GM18861 (cell line): Measurements from ENCODE around the gene MRPL37.
"Not testable (repeated sequence)": the region's sequence is repeated elsewhere in the genome, so short reads cannot be mapped to it uniquely, and the experiment has no call there.

Source experiments
- ATAC-seq: cut with Tn5 transposase; IDR thresholded peaks from one replicate; pipeline ENCODE4 v1.9.1; 2021; ENCODE audit not compliant: unreplicated experiment

Gene MRPL37

DNA sequence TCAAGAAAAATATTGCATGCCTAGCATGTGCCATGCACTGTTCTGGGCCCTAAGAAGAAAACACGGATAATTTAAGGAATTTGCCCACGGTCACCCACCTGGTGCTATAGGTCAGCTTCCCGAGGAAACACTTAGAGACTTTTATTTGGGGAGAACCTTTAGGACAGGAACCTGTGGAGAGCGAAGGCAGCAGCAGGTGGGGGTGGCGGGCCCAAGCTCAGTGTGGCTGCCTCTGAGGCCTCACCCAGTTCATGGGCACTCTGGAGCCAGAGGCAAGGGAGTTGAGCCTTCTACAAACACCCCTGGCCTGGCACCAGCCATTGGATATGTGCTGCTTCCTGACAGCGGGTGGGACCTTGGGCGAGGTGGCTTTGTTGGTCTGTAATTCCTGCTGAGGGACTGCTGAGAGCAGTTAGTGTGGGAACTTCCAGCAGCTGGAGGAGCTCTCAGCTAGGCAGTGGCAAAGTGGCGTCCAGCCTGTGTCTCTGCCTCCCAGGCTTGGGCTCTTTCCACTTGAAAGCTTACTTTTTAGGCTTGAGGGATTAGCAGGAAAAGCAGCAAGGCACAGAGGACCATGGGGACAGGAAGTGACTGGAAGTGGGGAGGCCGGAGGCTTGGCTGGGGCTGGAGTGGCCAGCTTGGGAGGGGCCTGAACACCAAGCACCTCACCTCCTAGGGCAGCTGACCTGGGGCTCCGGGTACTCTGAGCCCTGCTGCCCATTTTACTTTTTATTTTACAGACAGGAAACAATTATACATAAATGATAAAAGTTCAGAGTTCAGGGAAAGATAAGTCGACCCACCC lies 19.1 kb downstream of the MRPL37 start:
- no peak for ATAC-seq

GRCh38 chr1:54219688-54220003 lies 19.7 kb downstream of the MRPL37 start:
- no peak for ATAC-seq

- no peak for ATAC-seq
These were observed 20.2 kb downstream of the MRPL37 start for GRCh38 chr1:54220004-54220811.

GRCh38 chr1:54221113-54221834 lies 21.3 kb downstream of the MRPL37 start:
- no peak for ATAC-seq

- ATAC-seq, result no peak
These were observed 22.0 kb downstream of the MRPL37 start for GRCh38 chr1:54221867-54222484.

- ATAC-seq, result no peak
These were observed 22.7 kb downstream of the MRPL37 start for GRCh38 chr1:54222711-54223110.

DNA sequence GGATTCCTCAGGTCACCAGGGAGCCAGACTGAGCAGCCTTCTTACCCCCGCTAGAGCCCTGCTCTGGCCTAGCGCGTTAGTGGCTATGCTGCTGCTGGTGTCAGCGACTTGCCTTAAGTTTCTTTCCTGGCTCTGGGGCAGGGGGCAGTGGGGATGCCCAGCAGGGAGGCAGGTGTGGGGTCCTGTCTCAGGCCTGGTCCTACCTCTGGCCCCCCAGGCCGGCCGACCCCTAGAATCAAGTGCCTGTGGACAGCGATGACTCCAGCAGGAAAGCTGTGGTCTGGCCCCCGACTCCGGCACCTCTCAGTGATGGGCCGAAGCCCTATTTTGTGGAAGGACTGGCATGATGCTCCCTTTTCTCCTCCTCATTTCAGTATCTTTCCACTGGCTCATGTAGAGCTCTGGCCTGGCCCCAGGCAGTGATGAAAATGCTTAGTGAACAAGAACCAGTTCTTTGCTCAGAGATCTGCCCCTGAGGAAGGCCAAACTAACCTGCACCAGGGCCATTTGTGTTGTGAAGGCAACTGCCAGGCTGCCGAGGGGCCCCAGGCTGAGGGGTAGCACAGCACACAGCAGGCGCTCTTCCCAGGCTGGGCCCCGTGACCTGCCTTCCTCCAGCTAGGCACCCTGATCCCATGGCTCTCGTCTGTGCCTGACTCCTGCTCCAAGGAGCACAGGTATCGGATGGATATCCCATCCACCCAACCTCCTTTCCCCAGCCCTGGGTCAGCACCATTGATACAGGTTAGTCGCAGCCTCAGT lies 23.7 kb downstream of the MRPL37 start:
- ATAC-seq, result no peak

DNA sequence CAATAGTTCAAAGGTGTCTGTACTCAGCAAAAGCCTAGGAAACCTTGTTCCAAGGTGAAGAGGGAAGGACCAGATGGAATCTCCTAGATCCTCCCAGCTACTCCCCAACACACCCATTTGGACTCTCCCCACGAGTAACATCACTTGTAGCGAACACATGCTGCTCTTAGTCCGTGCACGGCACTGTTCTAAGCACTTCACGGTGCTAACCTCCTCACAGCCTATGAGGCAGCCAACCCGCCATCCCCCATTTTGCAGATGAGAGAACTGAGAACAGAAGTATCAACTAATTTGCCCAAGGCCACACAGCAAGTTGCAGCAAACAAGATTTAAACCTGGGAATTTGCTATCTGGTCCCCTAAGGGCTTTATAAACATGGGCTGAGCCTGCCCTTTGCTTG lies 24.3 kb downstream of the MRPL37 start:
- ATAC-seq, result no peak

GRCh38 chr1:54225378-54225777 lies 25.4 kb downstream of the MRPL37 start:
- no peak for ATAC-seq

DNA sequence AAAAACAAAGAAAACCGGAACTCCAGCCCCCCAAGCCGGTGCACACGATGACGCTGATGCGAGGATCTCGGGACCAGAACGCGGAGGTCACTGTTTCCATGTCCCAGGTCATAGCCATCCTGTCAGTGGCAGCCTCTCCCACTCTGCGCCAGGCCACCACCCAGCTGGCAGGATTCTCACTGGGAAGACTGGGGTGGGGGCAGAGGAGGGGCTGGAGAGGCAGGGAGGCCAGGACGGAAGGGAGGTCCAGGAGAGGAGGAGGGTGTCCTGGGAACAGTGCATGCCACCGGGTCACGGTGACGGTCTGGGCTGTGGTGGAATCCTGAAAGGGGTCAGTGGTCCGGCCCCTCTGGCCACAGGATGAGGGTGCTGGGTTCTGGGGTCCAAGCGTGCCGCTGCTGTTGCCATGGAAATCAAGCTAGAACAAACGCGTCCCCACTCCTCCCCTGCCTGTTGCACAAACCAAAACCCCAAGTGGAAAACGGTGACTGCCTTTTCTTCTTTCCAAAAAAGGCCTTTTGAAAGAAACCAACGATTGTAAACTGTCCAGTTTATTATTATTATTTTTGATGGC lies 26.1 kb downstream of the MRPL37 start:
- no peak for ATAC-seq

DNA sequence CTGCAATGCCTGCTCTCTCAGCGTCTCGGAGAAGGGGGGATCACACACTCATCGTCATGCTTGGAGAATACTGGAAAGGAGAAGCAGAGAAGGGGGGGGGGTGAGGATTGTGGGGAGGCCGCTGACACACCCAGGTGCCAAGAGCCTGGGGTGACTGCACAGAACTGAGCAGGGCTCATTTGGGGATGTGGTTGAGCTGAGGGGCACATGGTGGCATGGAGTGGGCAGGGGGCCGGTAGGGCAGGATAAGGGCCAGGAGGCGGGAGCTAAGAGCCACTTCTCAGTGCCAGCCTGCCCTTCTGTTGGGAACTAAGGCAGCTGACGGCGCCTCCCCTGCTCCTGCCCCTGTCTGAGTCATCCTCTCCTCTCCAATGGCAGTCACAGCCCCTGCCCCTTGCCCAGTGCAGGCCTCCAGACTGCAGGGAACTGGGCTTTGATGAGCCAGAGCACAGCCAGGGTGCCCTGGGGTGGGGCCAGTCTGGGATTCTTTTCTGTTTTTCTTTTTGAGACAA lies 27.2 kb downstream of the MRPL37 start:
- no peak for ATAC-seq

- no peak for ATAC-seq
These were observed 27.9 kb downstream of the MRPL37 start for GRCh38 chr1:54227891-54228310.

GRCh38 chr1:54228638-54229079 lies 28.7 kb downstream of the MRPL37 start:
- ATAC-seq, result no peak

DNA sequence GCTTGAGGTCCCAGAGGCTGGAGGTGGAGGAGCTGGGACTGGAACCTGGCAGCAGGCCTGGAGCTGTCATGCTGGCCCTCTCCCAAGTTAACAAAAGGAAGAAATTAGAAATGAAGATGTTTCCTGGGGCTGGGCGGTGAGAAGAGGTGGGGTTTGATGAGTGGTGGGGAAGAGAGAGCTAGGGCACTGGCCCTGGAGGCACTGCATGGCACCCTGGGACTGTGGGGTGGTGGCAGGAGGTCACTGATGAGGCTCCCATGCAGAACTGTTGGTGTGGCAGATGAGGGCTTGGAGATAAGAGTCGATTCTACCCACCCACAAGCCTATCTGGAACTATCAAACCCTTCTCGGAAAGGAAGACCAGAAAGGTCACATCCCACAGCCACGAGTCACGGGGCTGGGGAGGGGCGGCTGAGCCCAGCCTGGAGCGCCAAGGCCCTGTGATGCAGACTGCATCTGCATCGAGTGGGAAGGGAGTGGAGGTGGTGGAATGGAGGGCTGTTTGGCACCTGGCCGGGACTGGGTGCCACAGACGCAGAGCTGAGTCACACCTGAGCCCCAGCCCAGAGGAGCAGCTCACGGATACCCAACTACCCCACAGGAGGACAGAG lies 29.4 kb downstream of the MRPL37 start:
- ATAC-seq, result no peak

- ATAC-seq, result no peak
These were observed 30.8 kb downstream of the MRPL37 start for GRCh38 chr1:54230507-54231339.

DNA sequence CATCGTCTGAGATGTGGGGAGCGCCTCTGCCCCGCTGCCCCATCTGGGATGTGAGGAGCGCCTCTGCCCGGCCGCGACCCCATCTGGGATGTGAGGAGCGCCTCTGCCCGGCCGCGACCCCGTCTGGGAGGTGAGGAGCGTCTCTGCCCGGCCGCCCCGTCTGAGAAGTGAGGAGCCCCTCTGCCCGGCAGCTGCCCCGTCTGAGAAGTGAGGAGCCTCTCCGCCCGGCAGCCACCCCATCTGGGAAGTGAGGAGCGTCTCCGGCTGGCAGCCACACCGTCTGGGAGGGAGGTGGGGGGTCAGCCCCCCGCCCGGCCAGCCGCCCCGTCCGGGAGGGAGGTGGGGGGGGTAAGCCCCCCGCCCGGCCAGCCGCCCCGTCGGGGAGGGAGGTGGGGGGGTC lies 33.2 kb downstream of the MRPL37 start:
- not testable (repeated sequence) for ATAC-seq

DNA sequence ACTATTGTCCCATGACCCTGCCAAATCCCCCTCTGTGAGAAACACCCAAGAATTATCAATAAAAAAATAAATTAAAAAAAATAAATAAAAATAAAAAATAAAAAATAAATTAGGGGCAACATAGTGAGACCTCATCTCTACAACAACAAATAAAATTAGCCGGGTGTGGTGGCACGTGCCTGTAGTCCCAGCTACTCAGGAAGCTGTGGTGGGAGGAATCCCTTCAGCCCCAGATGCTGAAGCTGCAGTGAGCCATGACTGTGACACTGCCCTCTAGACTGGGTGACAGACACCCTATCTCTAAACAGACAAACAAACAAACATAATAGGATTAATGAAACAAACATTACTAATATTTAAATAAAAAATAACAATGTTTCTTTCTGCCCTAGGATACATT lies 34.3 kb downstream of the MRPL37 start:
- no peak for ATAC-seq

GRCh38 chr1:54237586-54237985 lies 37.6 kb downstream of the MRPL37 start:
- ATAC-seq, result no peak
